HL-60 (cell line): ENCODE data around the gene WRAP73.

Experiments
- DNase-seq, 2 experiments: peaks; one replicate each; pipeline ENCODE4 v3.0.0-alpha.2; 2010 to 2020; ENCODE audit warnings: low read depth in 1 of 2, low spot score in 1 of 2
- H3K27ac ChIP-seq: fragments of 250-450 bp; sonication (Bioruptor Pico); replicated peaks from 2 replicates; pipeline ENCODE4 v1.5.1; 2020; ENCODE audit warnings: mild to moderate bottlenecking, moderate library complexity
- H3K27me3 ChIP-seq: fragments of 250-450 bp; sonication (Bioruptor Pico); 2 replicates; pipeline ENCODE4 v1.5.1; 2021; ENCODE audit warnings: mild to moderate bottlenecking, moderate library complexity; ENCODE audit not compliant: insufficient read depth, poor library complexity, severe bottlenecking
- H3K4me3 ChIP-seq: replicated peaks from 2 replicates; pipeline ENCODE4 v1.5.1; 2011; ENCODE audit warnings: mild to moderate bottlenecking, control low read depth, low read length; ENCODE audit not compliant: insufficient read depth
- CTCF ChIP-seq: IDR thresholded peaks from one replicate; pipeline ENCODE4 v1.5.1; 2011; ENCODE audit warnings: low read length, control low read depth, inconsistent platforms; ENCODE audit not compliant: insufficient read depth
- GABPA ChIP-seq: IDR thresholded peaks from 2 replicates; pipeline ENCODE4 v1.6.1; 2012; ENCODE audit warnings: low read depth
- POLR2AphosphoS5 ChIP-seq: IDR thresholded peaks from 2 replicates; pipeline ENCODE4 v1.6.1; 2012; ENCODE audit warnings: low read depth
- SPI1 ChIP-seq: IDR thresholded peaks from 2 replicates; pipeline ENCODE4 v1.6.1; 2012; ENCODE audit warnings: low read depth, mild to moderate bottlenecking, borderline replicate concordance
- TF ChIP-seq, protein P1 (sequence below): IDR thresholded peaks from 2 replicates; pipeline ENCODE4 v1.6.1; 2012; ENCODE audit warnings: low read depth; ENCODE audit not compliant: insufficient replicate concordance

WRAP73 gene

DNA sequence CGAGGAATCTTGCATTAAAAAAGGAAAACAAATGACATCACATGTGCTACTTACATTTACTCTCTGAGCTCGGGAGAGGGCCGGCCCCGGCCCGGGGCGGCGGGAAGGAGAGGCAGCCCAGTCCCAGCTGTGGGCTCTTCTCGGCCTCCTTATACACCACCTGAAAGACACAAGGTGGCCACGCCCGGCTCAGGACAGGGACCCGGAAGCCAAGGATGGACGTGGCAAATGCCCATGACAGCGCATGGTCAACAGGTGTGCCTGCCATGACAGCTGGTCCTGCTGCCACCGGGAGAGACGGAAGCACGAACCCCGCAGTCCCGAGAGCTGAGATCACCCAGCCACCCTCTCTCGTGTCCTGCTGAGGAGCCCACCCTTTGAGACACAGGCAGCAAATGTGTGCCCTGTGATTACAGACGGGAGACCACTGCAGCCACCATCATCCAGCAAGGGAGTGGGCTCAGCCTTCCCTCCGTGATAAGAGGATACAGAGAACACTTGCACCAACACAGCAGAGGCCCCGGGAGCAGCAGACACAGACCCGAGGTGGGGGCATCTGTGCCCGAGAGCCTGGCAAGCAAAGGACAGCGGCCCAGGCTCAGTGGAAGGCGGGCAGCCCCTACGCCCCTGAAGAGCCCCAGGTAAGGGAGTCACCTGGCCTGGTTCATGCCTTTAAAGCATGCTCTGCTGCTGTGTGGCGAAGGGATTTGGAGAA is 16.4 kb downstream of the WRAP73 start:
- no peak overlapping the region for H3K4me3 ChIP-seq
- no peak for TF ChIP-seq SPI1
- no peak for TF ChIP-seq CTCF
- no peak for TF ChIP-seq GABPA
- TF ChIP-seq, protein P1, sequence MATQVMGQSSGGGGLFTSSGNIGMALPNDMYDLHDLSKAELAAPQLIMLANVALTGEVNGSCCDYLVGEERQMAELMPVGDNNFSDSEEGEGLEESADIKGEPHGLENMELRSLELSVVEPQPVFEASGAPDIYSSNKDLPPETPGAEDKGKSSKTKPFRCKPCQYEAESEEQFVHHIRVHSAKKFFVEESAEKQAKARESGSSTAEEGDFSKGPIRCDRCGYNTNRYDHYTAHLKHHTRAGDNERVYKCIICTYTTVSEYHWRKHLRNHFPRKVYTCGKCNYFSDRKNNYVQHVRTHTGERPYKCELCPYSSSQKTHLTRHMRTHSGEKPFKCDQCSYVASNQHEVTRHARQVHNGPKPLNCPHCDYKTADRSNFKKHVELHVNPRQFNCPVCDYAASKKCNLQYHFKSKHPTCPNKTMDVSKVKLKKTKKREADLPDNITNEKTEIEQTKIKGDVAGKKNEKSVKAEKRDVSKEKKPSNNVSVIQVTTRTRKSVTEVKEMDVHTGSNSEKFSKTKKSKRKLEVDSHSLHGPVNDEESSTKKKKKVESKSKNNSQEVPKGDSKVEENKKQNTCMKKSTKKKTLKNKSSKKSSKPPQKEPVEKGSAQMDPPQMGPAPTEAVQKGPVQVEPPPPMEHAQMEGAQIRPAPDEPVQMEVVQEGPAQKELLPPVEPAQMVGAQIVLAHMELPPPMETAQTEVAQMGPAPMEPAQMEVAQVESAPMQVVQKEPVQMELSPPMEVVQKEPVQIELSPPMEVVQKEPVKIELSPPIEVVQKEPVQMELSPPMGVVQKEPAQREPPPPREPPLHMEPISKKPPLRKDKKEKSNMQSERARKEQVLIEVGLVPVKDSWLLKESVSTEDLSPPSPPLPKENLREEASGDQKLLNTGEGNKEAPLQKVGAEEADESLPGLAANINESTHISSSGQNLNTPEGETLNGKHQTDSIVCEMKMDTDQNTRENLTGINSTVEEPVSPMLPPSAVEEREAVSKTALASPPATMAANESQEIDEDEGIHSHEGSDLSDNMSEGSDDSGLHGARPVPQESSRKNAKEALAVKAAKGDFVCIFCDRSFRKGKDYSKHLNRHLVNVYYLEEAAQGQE = no peak
- no peak for TF ChIP-seq POLR2AphosphoS5
- H3K27ac ChIP-seq = no peak overlapping the region
- no peak for DNase-seq
- H3K27me3 ChIP-seq = no peaks in the 10 kb centered on the region

DNA sequence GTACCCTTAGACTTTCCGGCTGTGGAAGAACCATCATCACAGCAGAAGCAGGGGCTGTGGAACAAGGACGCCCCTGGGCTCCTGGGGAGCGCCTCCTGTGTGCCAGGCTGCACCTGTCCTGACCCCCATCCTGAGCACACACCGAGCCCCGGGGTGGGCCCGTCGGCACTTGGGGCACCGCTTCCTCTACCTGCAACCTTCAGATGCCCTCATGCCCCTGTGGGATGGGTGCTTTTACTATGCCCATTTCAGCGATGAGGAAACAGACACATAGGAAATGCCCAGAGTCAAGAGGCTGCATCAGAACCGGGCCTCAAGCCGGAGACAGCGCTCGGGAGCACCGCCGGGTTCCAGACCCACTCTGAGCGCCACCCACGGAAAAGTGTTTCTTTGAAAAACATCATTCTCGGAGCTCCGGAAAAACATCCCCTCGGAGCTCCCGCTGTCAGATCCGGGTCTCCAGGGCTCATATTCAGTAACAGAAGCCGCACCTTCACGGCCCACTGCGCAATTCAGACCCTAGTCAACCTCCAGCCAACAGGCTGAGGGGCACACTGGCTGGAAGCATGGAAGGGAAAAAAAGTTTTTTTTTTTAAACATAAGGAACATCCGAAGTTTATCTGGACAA is 17.1 kb downstream of the WRAP73 start:
- H3K27ac ChIP-seq = no peak overlapping the region
- DNase-seq = no peak
- no peak overlapping the region for H3K4me3 ChIP-seq
- no peaks in the 10 kb centered on the region for H3K27me3 ChIP-seq
- TF ChIP-seq CTCF = no peak
- no peak for TF ChIP-seq GABPA
- TF ChIP-seq POLR2AphosphoS5 = no peak
- no peak for TF ChIP-seq SPI1
- TF ChIP-seq, protein P1 = no peak

- DNase-seq = no peak
- Histone ChIP-seq H3K27ac (no peak overlapping the region), H3K4me3 (no peak overlapping the region), H3K27me3 (no peaks in the 10 kb centered on the region)
- TF ChIP-seq POLR2AphosphoS5 (no peak), CTCF (no peak), SPI1 (no peak), GABPA (no peak)
- TF ChIP-seq, protein P1 = no peak
Measured at GRCh38 chr1:3632298-3632697, 17.6 kb downstream of the WRAP73 start.
